IPS DF 4.7 (cell line): ENCODE measurements around the gene RNLS.
"Not testable (repeated sequence)": the region's sequence is repeated elsewhere in the genome, so short reads cannot be mapped to it uniquely, and the experiment has no call there.

Experiments
- DNase-seq: peaks from one replicate; pipeline ENCODE4 v3.0.0-alpha.2; 2013; ENCODE audit warnings: low spot score; ENCODE audit errors: extremely low read depth

Gene RNLS

DNA sequence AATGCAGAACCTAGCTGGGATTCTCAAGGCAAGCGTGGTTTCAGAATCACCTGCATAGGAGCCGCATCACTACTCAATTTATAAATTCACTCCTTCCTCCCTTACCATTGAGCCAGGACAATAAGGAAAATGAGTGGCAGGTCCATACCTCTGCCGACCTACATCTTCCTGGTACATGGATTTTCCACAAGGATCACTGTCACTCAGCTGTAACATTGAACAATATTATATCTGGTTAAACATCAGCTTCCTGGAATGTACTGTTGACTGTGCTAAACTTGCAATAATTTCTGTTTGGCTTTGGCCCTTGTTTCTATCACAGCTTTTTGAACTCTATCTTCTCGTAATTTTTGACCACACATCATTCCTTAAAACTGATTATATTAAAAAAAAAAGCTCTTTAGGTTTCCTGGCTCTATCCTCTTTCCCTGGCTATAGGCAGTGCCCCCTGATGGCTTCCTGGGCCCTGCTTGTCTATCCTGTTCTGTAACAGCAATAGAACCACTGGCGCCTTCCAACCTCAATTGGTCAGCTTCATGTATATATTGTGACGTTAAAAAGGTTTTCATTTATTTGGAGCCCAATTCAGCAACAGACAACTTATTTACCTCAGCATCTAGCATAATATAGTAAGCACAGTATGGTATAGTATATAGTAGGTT lies 59.2 kb downstream of the RNLS start:
- no peak for DNase-seq

DNA sequence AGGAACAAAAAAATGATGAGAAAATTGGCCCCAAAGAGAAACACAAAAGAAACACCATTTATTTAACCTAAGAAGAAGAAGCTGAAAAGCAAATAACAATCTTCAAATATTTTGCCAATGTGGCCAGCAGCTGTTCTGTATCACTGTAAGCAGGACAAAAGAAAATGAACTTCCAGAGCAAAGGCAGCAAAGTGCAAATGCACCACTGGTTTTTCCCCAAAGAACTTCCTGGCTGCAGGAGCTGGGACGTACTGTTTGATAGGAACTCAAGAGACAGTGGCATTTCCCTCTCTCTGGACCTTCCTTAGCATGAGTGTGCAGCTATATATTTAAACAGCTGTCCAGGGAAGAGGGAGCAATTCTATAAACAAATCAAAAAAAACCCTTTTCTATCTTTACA lies 60.4 kb downstream of the RNLS start:
- no peak for DNase-seq

DNA sequence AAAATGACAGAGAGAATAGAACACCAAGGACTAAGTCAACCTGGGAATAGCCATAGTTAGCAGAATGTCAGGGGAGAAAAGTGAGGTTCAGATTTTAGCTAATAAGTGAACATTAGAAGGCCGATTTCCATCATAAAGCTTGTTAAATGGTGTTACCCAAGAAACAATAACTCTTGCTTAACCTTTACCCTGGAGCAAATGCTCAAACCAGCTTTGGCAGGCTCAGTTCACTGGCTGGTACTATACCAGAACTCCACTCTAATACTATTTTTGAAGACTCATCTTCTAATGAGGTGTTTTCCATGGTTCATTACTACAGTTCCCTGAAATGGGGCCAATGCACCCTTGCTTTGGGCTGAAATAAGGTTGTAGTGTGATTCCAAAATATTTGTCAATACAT lies 61.3 kb downstream of the RNLS start:
- no peak for DNase-seq

DNA sequence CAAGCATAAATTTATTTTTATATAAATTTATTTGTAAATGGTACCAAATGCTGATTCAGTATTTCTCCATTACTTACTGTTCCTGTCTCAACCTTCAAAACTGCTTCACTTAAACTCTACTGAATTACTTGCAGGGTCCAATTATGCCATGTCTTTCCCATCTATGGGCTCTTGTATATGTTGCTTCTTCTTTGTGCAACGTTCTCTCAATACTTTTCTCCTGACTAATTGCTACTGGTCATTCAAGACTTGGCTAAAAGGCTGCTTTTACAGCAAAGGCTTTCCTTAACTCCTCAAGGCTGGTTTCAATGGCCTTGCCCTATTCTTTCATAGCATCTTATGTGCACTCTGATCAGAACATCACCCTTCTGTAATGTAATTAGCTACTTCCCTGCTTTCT lies 67.9 kb downstream of the RNLS start:
- DNase-seq: no peak

DNA sequence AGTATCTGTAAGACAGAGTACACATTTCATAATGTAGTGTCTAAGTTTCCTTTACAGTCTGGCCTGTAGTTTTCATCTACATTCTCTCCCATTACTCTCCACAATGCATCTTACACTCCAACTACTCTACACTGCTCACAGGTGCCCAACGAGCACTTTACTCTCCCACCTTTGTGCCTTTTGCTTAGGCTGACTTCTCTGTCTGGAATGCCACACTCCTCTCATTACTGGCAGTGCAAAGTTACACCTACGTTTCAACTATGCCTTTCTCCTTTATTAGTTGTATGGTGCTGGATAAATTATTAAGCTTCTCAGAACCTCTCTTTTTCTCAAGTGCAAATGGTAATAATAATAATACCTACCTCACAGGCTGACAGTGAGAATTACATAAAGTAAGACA lies 70.5 kb downstream of the RNLS start:
- DNase-seq: no peak

DNA sequence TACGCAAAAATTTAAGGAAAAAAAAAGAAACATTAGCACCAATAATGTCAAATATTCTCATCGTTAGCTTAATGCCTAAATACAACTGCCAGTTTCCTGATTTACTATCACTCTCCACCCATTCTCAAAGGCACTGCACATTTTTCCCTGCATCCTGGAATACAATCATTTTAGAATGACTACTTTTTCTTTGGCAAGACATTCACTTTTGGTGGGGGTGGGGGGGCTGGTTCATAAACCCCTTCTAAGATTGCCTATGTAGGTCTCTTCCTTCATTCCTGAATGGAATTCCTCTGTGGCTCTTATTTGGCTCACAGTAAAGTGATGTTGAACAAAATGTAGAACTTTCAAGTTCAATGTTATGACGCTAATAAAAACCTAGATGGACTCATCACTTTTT lies 74.3 kb downstream of the RNLS start:
- no peak for DNase-seq

DNA sequence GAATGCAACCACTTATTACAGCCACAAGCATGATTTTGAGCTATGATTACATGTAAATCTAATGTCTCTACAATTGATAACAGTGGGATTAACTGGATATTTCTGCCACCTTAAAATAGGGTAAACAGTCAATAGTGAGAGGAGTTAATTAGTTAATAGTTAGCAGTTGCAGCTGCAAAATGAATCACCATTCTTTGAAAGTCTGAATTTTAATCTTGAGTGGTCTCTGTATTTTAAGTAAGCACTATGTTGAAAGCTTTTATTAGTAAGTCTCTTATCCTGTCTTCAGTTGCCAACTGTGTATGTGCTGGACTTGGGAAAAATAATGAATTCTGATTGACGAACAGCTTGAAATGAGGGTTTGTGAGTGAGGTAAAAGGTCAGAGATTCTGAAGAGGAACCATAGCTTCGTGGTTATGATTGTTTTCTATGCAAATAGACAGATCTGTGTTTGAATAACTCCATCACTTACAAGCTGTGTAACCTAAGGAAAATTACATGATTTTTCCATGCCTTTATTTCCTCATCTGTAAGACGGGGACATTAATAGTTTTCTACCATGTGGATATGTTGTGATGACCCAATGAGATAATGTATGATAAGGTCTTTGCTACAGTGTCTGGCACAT lies 75.2 kb downstream of the RNLS start:
- DNase-seq: no peak

DNA sequence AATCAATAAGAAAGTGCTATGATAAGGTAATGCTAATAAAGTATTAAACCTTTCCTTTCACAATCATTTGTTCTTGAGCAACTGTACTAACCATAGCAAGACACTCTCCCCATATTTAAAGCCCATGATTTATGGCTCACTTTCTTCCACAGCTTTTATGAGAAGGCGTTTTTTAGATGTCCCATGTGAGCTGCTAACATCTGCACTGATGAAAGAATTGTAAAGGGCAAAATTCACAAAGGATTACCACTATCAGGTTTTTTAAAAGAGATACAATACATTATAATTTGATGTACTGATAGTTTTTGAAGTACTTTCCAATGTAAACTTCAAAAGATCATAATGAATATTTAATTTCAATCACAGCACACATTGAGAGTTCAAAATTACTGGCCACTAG lies 75.7 kb downstream of the RNLS start:
- DNase-seq: no peak

DNA sequence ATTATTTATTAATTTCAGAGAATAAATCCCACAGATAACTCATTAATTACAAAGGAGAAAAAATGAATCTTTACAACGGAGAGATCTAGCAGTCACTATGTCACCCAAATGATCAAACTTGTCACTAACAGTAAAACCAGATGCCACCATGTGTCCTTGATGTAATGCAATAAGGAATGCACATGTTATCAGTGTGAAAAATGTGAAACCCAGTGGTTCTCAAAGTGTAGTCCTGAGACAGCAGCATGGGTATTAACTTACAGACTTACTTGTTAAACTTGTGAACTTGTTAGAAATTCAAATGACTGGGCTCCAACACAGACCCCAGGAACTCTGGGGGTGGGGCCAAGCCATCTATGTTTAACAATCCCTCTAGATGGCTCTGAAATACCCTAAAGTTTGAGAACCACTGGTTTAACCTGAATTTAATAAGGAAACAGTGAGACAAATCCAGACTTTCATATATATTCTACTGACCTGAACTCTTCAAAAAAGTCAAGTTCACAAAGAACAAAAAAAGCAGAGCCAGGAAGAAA lies 77.4 kb downstream of the RNLS start:
- DNase-seq: no peak

DNA sequence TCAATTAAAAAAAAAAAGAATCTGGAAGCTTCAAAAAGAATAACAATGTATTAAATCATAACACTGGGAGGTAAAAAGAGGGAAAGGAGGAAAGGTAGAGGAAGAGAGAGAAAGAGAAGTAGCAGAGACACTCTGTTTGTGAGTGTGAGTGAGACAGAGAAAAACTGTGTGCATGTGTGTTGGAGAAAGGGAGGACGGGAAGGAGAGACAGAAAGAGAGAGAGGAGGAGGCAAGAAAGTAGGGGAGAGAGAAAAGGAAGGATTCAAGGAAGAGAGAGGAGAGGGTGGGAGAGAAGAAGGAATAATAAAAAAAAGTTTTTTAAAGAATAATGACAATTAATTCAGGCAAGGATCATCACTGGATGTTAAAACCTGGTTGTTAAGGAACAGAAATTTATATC lies 77.9 kb downstream of the RNLS start:
- no peak for DNase-seq

DNA sequence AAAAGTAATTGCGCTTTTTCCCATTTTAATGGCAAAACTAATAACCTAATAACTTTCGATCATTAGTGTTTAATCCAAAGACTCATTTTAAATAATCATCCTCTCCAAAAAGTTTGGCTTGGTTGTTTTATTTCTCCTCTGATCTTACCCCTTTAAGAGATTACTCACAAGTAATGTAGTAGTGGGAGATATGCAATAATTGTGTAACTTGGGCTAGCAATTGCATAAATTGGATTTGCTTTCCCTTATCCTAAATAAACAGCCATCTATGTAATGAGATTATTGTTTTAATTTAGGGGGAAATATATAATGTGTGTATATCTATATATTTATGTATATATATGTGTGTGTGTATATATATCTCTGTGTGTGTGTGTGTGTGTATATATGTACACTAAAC lies 82.5 kb downstream of the RNLS start:
- no peak for DNase-seq

DNA sequence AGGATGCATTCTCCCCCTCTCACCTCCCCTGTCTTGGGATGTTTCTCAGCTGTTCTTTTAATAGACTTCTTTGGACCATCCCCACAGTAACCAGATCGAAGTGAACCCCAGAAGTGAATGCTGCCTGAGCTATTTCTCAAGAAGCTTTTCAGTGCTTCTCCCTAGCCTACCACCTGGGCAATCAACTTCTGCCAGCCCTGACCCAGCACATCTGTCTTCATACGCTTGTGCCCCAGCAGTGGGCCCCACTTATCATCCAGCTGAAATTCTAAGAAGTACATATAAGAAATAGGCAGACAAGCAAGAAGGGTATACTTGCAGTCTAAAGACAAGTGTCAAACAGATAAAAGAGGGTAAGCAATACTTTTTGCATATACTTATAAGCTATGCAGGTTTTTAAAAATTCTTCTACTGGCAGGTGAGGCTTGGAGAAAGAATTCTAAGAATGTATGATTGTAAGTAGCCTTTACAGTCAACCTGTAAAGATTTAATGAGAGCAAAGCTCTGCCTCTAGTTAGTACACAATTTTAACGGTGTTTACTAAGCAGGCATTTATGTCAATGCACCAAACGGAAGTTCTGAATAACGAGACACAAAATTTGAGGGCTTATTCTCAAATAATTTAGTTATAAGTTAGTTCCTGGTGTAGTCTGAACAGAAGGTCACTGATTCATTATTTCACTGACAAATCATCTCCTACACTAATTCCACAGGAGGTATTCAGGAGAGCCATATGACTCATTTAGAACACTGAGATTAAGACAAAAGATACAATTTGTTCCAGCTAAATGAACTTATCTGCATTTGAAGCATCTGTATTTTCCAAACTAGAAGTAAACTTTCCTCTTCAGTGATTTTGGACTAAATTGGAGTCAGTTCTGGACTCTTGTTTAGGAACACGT lies 83.3 kb downstream of the RNLS start:
- DNase-seq: no peak

DNA sequence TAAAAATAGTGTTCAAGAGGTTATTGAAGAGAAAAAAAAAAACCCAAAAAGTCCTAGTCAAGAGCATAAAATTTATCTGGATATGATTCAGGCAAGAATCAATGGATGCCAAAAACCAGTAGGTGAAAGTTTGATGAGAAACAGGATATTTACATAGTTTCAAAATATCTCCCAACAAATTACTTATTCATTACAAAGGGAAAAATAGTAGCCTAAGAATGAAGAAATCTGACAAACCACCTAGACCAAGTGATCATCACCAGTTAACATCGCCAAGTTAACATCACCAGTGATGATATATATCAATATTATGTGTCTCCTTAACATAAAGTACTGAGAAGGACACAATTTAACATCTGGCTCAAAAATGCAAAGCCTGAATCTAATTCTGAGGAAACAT lies 85.2 kb downstream of the RNLS start:
- no peak for DNase-seq

DNA sequence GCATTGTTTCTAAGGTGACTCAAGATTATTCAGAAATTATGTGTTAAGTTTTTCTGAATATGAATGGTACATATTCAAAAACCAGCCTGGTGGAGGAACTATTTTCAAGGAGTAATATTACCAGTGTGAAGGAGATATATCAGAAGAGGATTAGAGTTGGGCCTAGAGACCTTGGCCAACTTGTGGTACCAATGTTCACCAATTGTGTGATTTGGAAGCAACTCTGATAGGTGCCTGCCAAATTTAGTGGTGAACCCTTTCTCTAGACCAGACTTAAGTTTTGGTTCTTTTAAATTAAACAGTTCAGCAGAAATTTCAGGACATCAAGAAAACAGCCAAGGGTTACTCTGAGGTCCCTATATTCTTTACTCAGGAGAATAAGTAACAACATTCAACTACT lies 88.6 kb downstream of the RNLS start:
- DNase-seq: no peak

DNA sequence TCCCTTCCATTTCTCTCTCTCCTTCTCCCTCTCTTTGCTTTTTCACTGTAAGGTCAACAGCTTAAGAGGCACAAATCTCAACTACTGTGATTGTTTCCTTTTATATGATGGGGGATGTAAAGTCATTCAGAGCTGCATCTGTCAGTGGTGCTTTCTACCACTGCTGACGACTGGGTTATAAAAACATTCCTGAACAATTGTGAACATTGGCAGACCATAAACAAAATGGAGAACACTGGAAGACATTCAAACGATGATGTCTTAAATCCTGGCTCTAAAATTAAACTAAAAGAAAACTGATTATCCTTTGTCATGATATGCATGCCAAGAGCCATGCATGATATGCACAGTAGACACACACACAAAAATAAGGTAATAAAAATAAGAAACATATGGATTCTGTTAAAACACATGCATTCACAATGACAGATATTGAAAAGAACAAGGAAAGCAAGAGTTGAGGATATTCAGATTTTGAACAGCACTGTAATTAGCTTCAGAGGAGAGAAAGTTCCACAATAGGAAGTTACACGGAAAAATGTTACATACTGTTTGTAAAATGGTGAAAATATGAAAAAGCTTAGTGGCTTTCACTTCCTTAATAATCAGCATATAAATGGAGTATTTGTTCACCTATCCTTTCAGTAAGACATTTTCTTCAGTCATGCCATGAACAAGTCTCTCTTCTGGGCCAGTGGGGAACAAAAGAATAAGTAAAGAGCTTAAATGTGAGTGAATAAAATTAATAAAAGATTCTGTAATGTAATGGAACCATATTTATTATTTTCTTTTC lies 89.2 kb downstream of the RNLS start:
- DNase-seq: no peak

DNA sequence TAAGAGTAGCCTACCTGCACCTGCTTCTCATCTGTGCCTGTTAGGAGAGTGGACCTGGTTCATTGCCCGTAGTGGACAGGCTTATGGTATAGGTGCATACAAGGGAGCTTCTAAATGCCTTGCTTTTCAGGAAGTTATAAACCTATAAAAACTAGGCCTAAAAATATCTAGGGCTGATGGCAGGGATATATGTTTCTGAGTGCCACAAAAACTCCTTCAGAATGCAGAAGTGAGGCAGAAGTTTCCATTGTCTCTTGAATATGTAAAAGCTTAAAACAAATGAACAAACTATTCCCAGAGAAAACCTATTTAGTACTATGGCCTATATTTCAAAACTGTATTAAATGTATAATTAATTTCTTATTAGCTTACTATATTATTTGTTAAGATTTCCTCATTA lies 91.8 kb downstream of the RNLS start:
- DNase-seq: no peak

DNA sequence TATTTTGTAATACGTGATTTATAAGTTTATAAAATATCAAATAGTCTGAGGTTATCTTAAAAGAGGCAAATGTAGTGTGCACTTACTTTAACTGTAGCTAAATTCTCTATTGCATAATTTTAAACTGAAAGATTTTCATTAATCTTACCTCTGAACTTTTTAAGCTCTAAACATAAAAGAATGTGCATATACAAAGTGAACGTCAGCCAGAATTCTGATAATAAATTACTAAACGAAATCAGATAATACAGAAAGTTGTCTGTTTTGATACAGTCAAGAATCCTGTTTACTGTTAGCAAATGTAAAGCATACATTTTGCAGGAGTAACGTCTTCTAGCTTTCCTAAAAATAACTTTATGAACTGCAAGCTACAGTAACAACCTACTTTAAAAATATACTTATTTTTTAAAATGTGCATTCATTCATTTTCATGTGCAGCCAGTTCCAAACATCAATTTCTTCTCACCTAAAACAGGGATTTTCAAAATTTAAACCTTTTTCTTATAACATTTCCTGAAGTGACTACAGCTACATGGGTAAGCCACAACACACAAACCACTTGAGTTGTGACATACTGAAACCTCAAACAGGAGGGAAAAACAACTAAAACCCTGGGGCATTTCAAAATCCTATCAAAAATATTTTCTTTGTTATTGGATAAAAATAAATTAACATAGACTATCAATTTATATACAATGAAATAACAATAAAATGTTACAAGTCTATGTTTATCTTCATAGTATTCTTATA lies 92.7 kb downstream of the RNLS start:
- DNase-seq: no peak

DNA sequence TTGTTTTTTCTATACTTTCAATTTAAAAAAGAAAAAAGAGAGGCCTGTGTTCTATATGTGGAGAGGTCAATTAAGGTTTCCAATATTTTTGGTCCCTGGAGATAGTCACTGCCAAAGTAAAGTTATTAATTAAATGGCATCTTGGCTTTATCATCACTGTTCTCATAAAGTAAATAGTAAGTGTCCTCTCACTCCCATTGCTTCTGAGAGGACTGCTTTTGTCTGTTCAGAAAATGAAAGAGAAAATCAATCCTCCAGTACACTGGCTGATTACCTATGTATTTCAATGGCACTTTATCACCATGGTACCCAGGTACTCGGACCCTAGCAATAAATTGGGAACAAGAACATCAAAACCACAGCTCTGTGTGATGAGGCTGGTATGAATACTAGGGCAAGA lies 94.0 kb downstream of the RNLS start:
- DNase-seq: no peak

DNA sequence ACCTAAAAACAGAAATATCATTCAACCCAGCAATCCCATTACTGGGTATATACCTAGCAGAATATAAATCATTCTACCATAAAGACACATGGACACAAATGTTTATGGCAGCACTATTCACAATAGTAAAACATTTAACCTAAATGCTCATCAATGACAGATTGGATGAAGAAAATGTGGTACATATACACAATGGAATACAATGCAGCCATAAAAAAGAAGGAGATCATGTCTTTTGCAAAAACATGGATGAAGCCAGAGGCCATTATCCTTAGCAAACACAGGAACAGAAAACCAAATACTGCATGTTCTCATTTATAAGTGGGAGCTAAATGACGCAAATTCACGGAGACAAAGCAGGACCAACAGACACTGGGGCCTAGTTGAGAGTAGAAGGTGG lies 96.3 kb downstream of the RNLS start:
- not testable (repeated sequence) for DNase-seq

DNA sequence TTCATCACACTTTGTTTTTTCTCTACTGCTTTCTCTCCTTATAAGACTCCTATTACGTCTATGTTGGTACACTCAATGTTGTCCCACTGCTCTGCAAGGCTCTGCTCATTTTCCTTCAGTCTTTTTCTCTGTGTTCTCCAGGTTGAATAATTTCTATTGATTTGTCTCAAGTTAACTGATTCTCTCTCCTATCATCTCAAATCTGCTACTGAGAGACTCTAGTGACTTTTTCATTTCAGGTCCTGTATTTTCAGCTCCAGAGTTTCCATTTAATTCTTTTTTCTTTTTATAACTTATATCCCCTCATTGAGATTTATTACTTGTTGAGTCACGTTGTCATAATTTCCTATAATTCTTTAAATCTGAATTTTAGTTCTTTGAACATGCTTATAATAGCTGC lies 100.9 kb downstream of the RNLS start:
- no peak for DNase-seq

DNA sequence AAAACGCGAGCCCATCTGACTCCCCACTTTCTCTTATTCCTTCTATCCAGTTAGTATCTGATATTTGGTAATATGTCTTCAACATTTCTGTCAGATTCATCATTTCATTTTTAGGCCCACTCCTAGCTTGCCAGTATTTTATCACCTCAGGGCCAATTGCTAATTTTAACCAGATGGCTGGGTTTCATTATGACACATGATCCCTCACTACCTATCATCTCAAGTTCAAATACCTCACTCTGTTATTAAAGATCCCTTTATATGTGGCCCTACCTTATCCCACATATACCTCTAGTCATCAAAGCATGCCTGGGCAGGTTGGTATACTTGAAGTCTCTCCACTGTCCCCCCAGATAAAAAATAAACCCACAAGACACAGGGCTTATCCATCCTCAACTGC lies 104.9 kb downstream of the RNLS start:
- DNase-seq: no peak
